Hematopoietic multipotent progenitor cell treated with erythropoietin and hydrocortisone succinate and interleukin-3 and kit ligand, for 6 days (in vitro differentiated cells): ENCODE data around the gene DENND11.
"Not testable (repeated sequence)": the region's sequence is repeated elsewhere in the genome, so short reads cannot be mapped to it uniquely, and the experiment has no call there.

Experiments
- DNase-seq: peaks from one replicate; pipeline ENCODE4 v3.0.0-alpha.2; 2015

DENND11 gene

DNA sequence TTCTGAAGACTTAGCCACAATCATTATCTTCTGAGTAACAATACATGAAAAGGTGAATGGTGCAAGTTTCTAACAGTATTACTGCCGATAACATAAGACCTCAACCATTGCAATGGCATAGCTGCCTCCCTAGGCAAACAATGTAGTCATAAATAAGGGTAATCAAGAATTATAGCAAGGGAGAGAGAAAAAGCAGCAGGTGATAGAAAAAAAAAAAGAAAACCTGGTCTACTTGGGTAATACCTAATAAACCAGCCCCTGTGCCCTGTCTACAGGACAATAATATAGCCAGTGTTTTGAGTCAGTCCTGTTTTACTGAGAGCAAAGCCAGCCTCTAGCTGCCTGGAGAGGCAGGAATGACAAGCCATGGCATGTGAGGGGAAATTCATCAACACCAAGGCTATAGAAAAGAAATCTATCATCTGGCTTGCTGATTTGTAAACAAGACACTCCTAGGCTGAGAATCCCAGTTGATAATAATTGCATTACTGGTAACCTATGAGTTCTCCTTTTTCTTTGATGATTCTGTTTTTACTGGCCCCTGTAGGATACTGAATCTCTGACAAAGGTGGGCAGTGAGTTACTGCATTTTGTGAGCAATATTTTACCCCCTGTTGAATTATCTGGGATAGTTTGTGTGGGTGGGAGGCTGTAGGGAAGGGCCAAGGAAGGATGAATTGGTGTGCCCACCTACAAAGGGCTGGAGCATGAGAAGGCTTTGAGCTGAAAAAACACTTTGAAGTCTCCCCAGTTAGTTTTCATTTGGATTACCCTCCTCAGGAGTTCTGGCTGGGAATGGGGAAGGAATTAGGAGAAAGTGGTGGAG is 4.5 kb upstream of the DENND11 start:
- DNase-seq, result no peak

DNA sequence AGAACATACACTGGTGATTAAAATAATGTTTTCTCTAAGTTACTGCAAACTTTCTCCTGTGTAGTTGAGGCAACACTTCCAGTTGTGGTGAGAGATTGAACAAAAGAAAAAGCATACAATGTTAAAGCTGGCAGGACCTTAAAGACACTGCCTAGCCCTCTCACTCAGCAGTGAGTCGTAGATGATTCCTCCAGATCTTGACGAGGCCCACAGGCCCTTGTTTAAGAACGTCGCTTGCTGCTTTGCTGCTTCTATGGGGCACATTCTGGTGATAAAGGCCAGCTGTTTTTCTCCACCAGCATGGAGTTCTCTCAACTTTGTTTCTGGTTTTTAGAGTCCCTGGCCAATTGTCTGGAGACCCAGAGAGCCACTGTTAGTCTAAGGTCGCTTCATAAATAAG is 2.8 kb upstream of the DENND11 start:
- DNase-seq, result no peak

DNA sequence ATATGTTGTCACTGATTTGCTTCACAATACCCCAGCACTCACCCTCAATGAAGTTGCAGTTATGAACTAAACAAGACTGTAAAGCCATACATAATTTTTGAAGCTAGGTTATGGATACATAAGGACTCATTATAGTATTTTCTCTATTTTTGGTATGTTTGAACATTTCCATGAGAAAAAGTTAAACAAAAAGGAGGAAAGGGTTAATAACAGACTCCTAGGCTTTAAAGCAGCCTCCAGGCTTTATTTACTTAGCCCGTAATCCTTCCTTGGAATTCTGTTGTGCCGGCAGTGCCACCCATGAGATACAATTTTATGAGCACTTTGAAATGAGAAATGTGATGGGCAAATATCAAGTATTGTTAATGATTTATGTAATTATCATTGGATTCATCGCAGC is 2.1 kb upstream of the DENND11 start:
- no peak for DNase-seq

DNA sequence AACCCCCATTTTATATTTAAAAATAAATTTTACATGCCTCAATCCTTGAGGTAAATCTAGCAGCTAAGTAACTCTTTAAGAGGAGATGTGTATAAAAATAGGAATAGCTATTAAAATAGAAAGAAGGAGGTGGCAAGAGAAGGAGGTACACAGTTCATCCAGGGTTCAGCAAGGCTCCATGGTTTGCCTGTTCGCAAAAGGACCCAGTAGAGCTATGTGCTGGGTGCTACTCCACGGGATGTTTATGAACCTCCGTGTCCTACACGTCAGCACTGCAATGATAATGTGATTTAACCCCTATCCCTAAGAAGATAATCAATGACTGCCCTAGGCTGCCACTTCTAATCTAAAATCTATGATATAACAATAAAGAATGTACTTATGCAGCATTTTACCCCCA is 926 bp upstream of the DENND11 start:
- no peak for DNase-seq

DNA sequence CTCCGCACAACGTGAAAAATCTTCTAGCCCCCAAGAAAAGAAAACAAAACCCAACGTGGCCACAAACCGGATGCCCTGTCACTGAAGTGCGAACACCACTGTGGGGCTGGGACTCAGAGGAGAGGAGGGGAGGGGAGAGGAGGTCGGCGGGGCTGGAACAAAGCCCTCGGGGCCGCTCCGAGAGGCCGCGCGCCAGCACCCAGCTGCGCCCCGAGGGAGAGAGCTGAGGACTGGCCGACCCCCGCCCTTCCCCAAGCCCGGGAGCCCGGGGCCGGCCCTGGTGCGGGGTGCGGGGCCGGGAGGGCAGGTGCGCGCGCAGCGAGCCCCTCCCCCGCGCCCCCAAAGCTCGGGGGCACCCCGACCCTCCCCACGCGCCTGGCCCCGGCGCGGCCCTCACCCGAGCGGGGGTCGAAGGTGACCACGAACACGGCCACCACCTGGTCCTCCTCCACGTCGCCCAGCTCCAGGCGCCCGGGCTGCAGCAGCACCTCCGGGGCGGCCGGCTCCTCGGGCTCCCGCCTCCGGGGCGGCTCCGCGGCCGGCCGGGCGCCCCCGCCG is 398 bp downstream of the DENND11 start:
- peak; percentile 66 for DNase-seq

DNA sequence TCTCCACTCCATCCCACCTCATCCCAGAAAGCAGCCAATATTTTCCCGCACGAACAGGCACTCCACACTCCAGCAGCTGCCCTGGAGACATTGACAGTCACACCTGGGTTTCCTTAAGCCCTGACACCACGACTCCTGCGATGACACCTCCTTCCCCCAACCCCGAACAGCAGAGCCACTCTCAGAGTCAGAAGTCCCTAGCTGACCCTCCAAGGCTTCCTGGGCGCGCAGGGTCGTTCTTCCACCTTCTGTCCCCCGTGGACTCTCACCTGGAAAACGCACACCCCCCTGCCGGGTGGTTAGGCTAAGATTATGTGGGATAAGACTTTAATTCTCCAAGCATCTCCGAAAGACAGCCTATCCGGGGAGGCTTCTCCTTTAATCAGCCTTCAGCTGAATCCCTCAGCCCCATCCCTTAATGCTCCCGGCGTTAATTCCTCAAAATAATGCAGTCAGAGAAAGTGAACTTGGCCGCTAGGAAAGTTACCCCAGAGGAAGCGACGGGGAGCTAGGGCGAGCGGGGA is 1.1 kb downstream of the DENND11 start:
- peak; percentile 26 for DNase-seq

DNA sequence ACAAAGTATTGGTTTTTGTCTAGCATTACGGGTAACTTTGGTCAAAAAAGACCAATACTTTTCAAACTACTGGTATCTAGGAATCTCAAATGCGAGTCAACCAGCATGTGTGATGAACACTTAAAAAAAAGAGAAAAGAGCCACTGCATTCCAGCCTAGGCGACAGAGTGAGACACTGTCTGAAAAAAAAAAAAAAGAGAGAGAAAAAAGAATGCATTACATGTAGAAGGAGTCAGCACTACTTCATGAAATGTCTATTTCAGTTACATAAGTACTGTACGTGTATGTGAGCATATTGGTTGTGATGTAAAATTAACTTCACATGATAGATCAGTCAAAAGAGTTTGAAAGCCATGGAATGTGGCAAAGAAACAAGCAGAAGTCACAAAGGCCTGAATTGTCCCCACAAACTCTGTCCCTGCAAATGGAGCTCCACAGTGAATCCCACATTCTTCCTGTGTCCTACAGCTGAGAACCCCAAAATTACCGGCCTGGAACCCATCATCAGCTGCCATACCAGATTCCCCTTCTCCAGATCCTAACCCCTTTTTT is 1.6 kb downstream of the DENND11 start:
- DNase-seq, result no peak

DNA sequence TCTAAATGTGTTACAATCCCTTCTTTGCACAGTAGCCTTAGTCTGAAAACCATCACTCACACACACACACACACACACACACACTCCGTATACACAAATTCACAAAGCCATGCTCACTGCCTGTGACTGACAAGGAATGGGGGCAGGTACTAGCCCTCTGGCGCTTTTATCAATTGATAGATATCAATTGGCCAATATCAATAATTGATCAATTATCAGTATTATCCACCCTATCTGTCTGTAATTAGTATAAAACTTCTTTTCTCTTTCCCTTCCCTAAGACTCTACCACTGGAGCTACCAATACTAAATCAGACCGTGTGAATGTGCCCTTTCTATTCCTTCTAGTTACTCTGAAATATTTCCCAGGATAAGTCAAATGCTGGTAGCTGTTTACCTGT is 2.1 kb downstream of the DENND11 start:
- no peak for DNase-seq

DNA sequence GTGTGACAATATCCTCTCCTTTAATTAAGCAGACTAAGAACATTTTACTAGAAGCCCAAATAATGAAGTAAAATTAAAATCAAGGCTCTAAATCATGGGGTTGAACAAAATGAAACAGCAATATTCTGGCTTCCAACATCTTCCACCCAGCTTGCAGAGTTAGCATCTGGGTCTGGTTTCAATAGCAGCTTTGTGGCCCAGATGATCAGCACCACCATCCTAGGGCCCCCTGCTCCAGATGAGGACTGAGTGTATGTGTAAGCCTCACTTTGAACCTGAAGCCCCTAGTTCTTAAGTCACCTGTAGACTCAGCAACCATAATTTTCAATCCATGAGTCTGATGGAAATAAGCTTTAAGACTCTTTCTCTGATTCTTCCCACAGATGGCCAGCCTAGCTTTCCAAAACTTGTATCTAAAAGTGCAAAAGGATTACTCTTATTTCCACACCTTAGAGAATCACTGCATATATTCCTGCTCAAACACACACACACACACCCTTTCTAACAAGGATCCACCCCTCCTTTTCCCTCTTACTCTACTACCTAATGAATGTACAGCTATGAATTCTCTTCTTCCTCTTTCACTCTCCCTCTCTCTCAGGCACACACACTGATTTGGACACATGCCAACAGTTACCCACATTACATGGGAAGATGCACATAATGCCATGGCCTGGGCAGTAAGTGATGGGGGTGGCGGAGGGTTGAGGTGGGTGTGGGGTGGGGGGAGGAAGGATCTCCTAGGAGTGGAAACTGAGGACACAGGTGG is 3.5 kb downstream of the DENND11 start:
- DNase-seq, result peak; percentile 66

DNA sequence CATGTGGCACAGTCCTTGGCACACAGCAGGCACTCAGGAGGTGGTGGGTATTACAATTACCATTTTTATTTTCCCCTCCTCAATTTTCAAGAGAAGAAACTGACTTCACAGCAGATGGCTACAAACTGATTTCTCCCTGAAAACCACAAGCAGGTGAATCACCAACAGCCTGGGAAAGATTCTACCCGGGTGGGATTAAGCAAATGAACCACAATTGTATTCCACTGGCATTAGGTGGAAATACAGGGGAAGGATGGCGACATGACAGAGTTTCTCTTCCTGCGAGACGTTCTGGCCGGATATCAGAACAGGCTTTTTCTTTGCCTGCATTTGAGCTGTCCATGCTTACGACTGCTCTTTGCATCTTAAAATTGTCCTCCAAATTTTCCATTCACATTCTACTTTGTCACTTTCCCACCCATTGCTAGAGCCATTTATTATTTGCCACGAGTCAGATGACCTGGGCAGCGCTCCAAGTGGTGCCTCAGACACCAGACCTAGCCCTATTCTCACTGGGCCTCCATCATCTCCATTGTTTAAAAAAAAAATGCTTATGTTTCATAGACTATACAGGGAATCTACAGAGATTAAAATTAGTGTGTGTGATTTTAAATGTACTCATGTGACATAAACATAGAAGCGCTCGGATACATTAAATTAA is 4.6 kb downstream of the DENND11 start:
- DNase-seq, result peak; percentile 21

DNA sequence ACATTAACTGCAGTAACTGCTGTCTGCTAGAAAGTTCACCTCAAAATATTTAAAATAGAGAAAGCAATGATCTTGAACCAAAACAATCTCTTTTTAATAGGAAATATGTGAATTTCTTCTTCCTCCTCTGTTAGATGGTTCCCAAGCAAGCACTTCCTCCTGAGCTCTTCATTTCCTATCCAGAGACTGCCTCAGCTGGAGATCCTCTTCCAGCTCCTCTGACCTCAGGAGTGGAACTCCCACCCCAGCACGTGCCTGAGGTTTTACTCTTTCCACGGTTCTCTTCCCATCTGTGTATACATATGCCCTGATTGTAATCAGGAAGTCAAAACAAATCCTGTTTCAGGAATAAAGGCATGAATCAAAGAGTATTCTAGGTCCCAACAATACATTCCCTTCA is 5.6 kb downstream of the DENND11 start:
- no peak for DNase-seq

DNA sequence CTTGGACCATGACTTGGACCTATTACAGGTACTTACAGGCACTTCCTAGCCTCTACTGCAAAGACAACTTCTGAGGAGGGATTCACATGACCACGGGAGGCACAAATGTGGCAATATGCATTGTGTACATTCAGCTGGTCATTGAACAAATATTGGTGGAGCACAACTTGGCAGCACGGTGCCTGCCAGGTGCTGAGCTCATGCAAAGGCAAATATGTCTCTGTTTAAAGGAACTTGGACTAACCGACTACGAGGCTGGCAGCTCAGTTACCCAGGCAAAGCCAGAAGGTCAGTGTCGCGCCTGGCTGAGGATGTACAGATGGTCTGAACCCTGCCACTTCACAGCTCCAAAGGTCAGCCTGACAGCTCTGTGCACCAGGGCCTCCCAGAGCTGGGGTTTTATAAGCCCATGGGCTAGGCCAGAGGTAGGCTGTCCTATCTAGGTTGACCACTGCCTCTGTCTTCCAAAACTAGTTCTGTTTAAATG is 6.1 kb downstream of the DENND11 start:
- DNase-seq, result no peak

DNA sequence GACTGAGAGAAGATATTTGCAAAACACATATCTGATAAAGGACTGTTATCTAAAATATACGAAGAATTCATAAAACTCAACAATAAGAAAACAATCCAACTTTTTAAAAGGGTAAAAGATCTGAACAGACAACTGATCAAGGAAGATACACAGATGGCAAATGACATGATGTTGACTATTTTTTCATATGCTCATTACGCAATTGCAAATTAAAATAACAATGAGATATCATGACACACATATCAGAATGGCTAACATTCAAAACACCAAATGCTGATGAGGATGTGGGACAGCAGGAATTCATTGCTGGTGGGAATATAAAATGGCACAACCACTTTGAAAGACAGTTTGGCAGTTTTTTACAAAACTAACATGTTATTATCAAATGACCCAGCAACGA is 8.9 kb downstream of the DENND11 start:
- no peak for DNase-seq

DNA sequence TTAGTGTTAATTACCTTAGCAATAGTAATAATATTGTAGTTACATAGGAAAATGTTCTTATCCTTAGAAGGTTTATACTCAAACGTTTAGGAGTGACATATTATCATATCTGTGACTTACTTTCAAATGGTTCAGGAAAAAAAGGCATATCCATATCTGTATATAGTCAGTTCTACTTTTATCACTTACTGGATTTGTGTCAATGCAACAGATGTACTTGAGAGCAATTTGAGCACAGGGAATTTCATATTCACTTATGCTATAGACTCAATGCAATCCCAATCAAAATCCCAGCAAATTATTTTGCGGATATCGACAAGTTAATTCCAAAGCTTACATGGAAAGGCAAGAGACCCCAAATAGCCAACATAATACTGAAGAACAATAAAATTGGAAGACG is 10.0 kb downstream of the DENND11 start:
- no peak for DNase-seq

DNA sequence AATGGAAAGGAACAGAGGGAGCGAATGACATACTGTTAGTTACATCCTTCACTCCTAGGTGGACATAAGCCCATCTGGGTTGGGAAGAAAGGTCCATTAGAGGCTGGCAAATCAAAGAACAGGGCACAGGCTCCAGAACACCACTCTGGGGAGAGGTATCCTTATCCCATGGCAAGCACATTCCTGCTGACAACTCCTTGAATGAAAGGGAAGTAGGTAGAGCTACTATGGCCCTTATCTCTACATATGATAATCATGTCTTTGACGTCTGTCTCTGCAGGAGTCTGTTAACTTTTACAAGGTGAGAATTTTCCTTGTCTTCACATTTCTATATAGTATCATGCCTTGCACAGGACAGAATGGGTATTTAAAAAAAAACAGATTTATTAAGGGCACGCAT is 10.4 kb downstream of the DENND11 start:
- DNase-seq, result no peak

DNA sequence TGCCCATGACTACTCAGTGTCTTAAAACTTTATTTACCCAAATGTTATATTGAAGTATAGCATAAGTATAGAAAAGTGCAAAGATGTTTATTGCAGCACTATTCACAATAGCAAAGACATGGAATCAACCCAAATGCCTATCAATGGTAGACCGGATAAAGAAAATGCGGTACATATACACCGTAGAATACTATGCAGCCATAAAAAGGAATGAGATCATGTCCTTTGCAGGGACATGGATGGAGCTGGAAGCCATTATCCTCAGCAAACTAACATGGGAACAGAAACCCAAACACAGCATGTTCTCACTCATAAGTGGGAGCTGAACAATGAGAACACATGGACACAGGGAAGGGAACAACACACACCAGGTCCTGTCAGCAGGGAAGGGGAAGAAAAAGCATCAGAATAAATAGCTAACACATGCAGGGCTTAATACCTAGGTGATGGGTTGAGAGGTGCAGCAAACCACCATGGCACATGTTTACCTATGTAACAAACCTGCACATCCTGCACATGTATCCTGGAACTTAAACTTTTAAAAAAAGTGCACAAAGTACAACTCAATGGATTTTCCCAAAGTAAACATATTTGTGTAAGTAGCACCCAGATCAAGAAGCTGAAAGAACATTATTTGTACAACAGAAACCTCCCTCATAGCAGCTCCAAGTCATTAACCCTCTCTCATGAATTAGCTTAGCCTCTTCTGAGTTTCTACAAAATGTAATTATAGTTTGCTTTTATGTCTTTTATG is 12.7 kb downstream of the DENND11 start:
- not testable (repeated sequence) for DNase-seq

DNA sequence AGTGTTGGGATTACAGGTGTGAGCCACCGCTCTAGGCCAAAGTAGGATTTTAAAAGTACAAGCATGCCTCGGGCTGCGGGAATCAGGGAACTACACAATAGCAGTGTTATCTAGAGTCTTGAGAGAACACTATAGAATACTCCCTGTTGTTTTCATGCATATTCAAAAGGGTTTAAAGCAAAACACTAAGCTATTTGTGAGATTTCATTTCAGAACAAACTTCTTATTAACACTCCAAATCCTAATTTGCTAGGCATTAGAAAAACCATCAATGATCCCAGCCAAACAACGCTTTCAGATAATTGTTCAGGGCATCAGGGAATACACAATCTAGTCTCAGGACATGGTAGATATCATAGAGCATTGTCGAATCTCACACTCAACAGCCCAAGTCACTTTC is 13.9 kb downstream of the DENND11 start:
- no peak for DNase-seq

DNA sequence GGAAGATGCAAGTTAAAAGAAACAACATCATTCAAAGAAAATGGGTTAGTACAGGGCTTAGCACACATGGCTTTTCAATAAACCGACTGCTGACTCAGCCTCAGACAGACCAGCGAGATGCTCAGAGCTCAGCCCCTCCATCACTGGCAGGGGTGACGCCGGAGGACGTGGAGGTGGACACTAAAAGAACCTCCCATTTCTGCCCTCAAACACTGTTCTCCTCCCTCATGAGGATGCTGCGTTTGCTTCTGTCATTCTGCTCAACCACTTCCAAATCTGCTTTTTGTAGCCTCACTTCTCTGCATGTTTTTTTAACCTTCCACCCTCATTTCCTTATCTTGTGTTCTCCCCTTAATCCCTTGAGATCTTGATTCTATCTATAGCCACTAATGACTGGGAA is 15.3 kb downstream of the DENND11 start:
- no peak for DNase-seq

DNA sequence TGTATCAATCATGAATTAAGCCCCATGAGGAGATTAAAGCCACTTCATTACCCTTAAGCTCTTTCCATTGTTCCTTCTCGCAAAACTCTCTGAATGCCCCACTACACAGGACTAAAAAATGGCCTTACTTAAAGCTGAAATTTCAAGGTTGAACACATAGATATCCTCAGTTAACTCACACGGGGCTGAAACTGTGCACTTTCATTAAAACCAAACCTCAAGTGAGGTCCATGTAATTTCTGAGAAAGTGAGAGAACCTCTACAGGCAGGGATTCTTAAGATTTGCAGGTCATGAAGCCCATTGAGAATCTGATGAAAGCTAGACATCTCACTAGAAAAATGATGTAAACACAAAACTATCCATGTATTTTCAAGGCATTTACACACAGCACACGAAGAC is 15.9 kb downstream of the DENND11 start:
- no peak for DNase-seq

DNA sequence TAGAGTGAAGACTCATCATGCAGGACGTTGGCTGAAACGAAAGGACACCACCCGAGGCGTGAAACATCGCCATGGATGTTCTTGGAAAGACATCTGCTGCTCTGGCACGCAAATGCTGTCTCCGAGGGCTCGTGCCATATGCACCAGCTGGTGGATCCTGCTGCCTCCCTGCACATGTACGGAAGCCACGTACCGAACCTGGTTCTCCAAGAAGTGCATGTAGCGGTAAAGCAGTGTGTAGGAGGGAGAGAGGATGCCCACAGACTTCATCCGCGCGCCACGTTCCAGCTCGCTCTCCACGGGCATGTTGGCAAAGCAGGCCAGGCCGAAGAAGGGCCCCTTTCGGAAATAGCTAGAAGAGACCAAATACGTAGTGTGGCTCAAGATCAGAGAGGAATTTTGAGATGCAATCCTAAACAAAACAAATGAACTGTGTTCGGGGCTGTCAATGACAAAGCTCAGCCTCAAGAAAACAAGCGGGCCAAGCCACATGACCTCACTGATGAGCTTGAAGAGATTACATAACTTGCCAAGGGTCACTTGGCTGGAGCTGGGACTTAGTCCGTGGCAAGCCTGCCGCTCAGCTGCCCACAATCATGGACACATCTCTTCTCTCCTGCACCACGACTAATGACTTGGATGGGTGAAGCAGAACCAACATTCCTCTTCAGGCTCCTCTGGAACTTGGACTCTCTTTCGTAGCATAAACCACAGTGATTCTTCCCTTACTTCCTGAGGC is 16.5 kb downstream of the DENND11 start:
- DNase-seq, result no peak

DNA sequence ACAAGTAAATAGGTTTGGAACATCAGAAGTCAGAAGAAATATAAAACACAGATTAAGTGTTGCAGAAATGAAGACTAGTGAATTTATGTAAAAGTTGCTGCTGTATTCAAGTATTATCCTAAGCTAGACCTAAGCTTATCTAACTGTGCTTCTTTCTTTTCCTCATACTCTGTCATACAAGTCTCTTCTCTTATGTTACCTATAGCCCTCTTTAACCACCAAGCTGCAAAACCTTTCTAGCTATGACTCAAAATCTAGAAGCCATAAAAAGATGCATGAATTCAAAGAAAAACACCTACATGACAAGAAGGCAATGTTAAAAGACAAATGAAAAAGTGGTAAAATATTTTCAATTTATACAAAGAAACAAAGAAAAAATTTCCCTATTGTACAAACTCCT is 23.0 kb downstream of the DENND11 start:
- no peak for DNase-seq
